Measurements from ENCODE around the gene PPP2R5A.

The PPP2R5A gene

GRCh38 chr1:212241501-212241900, 43.7 kb upstream of the PPP2R5A start:
- no peak for TF ChIP-seq POLR2A (IDR thresholded peaks at IDR 0.05; ENCODE audit: extremely low read depth, insufficient read length)
- no peak for TF ChIP-seq MAX (IDR thresholded peaks at IDR 0.05; ENCODE audit: low read depth, low read length)
- no peak for TF ChIP-seq MYC (IDR thresholded peaks at IDR 0.05; ENCODE audit: low read depth, low read length)
- TF ChIP-seq CTCF (IDR thresholded peaks at IDR 0.05; ENCODE audit: low read depth, low read length), result no peak
- no peak overlapping the region for H3K4me3 ChIP-seq (ENCODE audit: low read depth, low read length)
- DNase-seq (ENCODE audit: low read depth), result no peak

GRCh38 chr1:212241957-212242287, 43.3 kb upstream of the PPP2R5A start:
- H3K4me3 ChIP-seq (ENCODE audit: low read depth, low read length), result no peak overlapping the region
- DNase-seq (ENCODE audit: low read depth), result no peak
- TF ChIP-seq MYC (IDR thresholded peaks at IDR 0.05; ENCODE audit: low read depth, low read length), result no peak
- TF ChIP-seq CTCF (IDR thresholded peaks at IDR 0.05; ENCODE audit: low read depth, low read length), result no peak
- TF ChIP-seq POLR2A (IDR thresholded peaks at IDR 0.05; ENCODE audit: extremely low read depth, insufficient read length), result no peak
- no peak for TF ChIP-seq MAX (IDR thresholded peaks at IDR 0.05; ENCODE audit: low read depth, low read length)

GRCh38 chr1:212242288-212242984, 42.8 kb upstream of the PPP2R5A start:
- no peak for TF ChIP-seq POLR2A (IDR thresholded peaks at IDR 0.05; ENCODE audit: extremely low read depth, insufficient read length)
- no peak for TF ChIP-seq MYC (IDR thresholded peaks at IDR 0.05; ENCODE audit: low read depth, low read length)
- no peak for TF ChIP-seq MAX (IDR thresholded peaks at IDR 0.05; ENCODE audit: low read depth, low read length)
- no peak for TF ChIP-seq CTCF (IDR thresholded peaks at IDR 0.05; ENCODE audit: low read depth, low read length)
- DNase-seq (ENCODE audit: low read depth), result no peak
- no peak overlapping the region for H3K4me3 ChIP-seq (ENCODE audit: low read depth, low read length)

- DNase-seq (ENCODE audit: low read depth), result no peak
- no peak overlapping the region for H3K4me3 ChIP-seq (ENCODE audit: low read depth, low read length)
- TF ChIP-seq POLR2A (IDR thresholded peaks at IDR 0.05; ENCODE audit: extremely low read depth, insufficient read length), result no peak
- TF ChIP-seq MYC (IDR thresholded peaks at IDR 0.05; ENCODE audit: low read depth, low read length), result no peak
- TF ChIP-seq MAX (IDR thresholded peaks at IDR 0.05; ENCODE audit: low read depth, low read length), result no peak
- TF ChIP-seq CTCF (IDR thresholded peaks at IDR 0.05; ENCODE audit: low read depth, low read length), result no peak
Observed at GRCh38 chr1:212242985-212243308, 42.3 kb upstream of the PPP2R5A start.

- TF ChIP-seq POLR2A (IDR thresholded peaks at IDR 0.05; ENCODE audit: extremely low read depth, insufficient read length) (no peak), MYC (IDR thresholded peaks at IDR 0.05; ENCODE audit: low read depth, low read length) (no peak), MAX (IDR thresholded peaks at IDR 0.05; ENCODE audit: low read depth, low read length) (no peak), CTCF (IDR thresholded peaks at IDR 0.05; ENCODE audit: low read depth, low read length) (no peak)
- H3K4me3 ChIP-seq (ENCODE audit: low read depth, low read length), result no peak overlapping the region
- no peak for DNase-seq (ENCODE audit: low read depth)
Observed at GRCh38 chr1:212244441-212244840, 40.8 kb upstream of the PPP2R5A start.

Data from NB4 (cell line).